T-helper 1 cell (primary cell): ENCODE measurements around the gene ZNF620.
"Not testable (repeated sequence)": the region's sequence is repeated elsewhere in the genome, so short reads cannot be mapped to it uniquely, and the experiment has no call there.

Experiments
- DNase-seq, 5 donors: peaks; one replicate each; pipeline ENCODE4 v3.0.0-alpha.2; 2012 to 2020
- total RNA-seq, 4 donors: gene quantifications; one replicate each; lab custom pipeline; 2026; lab: John Stamatoyannopoulos, UW

ZNF620 gene
- 1.9 to 3.0 (median 2.8) reads per million in 4 donors for total RNA-seq

DNA sequence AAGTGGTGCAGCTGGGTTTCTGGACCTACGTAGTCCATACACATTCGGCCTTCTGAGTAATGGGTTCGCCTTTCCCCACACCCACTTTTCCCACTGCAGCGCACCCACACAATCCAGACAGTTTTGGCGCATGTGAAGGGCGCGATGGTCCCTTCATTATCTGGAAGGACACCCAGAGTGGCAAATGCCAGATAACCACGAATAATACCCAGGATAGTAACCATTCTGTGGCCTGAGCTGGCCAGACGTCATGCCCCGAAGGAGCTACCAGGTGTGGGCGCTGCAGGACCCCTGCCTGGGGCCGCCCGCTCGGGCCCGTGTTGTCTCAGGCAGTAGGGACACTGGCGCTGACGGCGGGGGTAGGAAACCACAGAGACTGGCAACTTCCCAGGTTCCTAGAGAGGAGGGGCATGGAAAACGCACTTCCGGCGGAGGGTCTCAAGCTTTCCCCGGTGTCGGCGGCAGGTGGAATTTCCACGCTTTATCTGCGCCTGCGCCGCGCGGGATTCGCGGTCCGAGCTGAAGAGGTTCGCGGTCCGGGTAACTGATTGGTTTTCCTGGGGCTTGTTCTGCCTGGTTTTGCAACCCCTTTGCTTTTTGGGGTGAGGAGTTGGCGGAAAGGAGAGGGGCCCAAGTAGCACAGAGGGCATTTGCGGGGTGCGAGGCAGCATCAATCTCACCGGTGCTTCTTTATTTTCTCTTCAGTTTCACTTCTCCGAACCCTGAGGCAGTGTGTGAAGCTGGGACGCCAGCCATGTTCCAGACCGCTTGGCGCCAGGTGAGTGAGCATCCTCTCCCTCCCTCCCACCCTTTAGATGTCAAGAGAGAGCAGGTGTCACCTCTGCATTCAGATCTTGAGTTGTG, at the start of gene ZNF620:
Gene ZNF620, plus strand, starts transcription at position 441 of the 864 bp plus-strand sequence. Its CDS starts 314 bp downstream, at position 755.
- DNase-seq, result peak; percentile 9 to 42 (median 16)

GRCh38 chr3:40456279-40456939, 49.4 kb upstream of the ZNF620 start:
- no peak for DNase-seq

GRCh38 chr3:40456940-40457823, 48.7 kb upstream of the ZNF620 start, which contains the start of gene RPL14:
RPL14 (plus strand) TSS chr3:40457339; CDS start chr3:40457472, 133 bp downstream.
- peak; percentile 89 to 96 (median 91) for DNase-seq

DNA sequence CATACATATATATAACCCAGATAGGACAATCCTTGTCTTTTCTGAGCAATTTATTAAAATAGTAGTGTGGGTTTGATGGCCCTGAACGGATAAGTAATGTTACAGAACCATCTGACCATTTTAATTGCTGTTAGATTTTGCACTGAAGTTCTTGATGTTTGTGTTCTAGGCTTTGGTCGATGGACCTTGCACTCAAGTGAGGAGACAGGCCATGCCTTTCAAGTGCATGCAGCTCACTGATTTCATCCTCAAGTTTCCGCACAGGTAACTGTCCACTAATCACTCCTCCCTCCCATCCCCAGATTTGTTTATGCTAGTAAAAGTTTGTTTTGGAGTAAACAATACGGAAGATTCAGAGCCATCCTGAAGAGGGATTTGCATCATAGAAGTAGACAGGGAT, 47.4 kb upstream of the ZNF620 start:
- no peak for DNase-seq

GRCh38 chr3:40460481-40460880, 45.4 kb upstream of the ZNF620 start:
- DNase-seq, result not testable (repeated sequence)

DNA sequence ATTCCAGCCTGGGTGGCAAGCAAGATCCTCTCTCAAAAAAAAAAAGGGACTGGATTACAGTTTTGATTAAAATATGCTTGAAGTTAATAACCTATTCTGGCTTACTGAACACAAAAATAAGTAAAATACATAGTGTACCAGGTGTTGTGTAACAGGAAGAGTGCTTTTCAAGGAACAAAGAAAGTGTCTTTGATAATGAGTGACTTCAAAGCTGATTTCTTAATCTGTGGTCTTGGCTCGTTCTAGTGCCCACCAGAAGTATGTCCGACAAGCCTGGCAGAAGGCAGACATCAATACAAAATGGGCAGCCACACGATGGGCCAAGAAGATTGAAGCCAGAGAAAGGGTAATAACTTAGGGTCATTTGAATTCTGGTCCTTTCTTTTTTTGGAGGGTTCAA, 44.7 kb upstream of the ZNF620 start:
- no peak for DNase-seq

- not testable (repeated sequence) for DNase-seq
These were observed 43.0 kb upstream of the ZNF620 start for GRCh38 chr3:40462838-40463237.

- DNase-seq, result no peak
These were observed 42.3 kb upstream of the ZNF620 start for GRCh38 chr3:40463579-40463978.

DNA sequence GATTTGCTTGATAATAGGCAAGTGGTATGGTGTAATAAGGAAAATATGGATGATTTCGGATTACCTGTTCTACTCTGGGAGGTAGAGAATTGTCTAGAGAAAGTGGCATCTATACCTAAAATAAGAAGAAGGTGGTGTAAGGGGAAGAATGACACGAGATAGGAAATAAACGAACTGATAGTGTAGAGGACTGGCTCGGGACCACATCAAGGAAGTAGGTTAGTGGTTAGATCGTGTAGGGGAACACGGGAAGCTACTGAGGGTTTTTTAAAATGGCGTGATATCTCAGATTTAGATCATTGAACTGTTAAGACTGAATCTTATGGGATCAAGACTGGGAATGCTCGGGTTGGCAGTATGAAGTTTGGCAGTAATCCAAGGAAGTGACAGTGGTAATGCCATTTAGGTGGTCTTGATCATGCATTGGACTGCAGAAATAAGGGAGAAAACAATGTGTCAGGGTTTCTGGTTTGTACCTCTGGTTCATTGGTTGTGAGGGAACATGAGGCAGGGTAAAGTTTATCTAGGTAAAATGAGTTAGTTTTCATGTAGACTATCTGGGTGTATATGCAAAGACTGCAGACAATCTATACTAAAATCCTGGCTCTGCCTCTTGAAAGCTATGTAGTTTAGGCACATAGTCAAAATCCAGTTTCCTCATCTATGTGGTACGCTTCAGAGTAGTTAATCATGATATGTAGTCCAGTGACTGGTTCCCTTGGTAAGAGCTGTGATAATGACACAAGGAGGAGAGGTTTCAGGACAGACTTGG, 41.3 kb upstream of the ZNF620 start:
- peak in 3 of 5 donors; percentile 14 to 48 (median 19) for DNase-seq

DNA sequence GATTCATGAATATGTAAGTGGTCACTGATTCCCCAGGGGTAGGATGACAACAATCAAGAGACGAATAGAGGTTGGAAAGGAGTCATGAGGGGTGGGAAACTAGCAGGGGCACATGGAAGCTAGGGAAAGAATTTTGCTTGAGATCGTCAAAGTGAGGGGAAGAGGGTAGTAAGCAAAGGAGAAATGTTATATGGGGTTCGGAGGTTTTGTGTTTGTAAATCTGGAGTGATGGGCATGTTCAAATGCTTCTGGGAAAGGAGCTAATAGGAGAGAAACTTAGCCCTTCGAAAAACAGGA, 40.8 kb upstream of the ZNF620 start:
- DNase-seq, result no peak

DNA sequence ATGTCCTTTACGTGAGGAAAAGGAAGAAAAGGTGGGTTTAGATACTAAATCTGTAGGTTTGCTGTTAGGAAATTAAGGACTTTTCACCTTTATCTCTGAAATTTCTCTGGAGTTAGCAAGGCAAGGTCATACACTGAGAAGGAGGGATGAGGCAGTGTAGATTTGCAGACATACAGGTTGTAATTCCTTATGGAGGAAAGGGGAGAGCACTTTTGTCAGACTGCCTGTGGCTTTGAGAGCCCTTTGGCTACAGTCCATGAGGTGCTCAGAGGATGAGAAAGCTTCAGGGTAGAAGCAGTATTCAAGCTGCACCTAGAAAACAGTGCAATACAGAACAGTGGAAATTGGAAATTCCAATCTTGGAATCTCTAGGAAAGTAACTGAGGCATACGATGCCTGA, 40.4 kb upstream of the ZNF620 start:
- DNase-seq, result no peak

DNA sequence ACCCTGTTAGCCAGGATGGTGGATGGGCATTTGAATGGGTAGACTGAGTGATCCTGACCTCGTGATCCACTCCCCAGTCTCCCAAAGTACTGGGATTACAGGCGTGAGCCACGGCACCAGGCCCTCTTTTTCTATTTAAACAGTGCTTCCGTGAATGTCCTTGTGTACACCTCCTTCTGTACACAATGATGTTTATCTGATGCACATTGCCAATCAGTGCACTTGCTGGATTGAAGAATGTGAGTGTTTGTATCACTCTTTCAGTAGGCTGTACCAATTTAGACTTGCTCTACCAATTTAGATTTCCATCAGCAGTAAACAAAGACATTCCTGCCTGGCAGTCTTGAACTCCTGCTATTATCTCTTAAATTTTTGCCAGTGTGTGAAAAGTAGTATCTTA, 37.8 kb upstream of the ZNF620 start:
- DNase-seq, result no peak

DNA sequence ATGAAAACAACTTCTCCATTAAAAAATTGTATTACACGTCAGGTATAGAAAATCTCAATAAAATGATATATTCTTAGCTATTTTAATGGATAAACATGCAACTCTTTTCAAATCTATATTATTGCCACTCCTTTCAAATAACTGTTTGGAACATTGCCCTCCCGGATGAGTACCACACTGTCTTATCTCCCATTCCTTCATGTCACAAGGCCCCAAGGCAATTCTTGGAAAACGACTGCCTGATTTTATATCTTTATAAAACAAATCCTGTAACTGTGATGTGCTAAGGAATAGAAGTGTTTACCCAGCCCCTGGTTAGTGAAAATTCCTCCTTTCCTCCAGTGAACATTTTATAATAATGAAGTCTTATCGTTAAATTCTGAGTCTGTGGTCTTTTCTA, 35.1 kb upstream of the ZNF620 start:
- DNase-seq, result no peak

DNA sequence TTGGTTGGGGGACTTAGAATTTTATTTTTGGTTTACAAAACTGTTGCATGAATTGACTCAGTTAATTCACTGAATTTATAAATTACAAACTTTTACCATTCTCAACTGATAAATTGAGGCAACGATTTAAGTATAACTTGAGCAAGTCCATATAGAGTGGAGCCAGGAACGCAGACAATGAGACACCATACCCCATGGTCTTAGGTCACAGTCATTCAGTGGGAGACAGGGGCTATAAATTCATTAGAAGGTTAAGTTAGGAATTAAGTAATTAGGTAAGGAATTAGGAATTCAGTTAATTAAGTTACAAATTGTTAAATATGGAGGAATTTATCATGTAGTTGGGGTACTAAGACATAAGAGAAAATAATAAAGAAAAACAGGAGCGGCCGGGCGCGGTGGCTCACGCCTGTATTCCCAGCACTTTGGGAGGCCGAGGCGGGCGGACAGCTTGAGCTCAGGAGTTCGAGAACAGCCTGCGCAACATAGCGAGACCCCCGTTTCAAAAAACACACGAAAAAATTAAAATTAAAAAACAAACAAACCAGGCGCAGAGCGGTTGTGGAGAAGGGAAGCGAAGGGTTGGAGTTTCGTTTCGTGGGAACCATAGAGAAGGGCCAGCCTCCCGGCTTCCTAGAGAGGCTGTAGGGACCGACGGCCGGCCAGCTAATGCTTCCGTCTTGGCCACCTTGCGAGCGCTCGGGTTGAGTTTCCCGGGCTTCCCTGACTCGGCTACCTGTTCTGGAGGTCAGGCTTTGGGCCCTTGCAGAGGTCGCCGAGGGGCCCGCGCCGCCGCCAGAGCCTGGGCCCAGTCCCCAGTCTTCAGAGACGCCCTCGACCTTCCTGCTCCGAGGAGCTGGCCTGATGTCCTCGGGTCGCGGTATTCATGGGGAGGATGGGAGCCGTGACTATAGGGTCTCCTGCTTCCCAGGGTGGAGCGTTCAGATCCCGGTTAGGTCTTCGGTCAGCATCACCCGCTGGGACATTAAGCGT, 29.1 kb upstream of the ZNF620 start, which contains the start of gene ZNF619:
Gene ZNF619, plus strand, starts transcription at position 645 of the 993 bp plus-strand sequence. CDS start 858 bp downstream, outside the sequence.
- peak; percentile 16 to 63 (median 38) for DNase-seq

GRCh38 chr3:40477666-40478065, 28.2 kb upstream of the ZNF620 start:
- no peak for DNase-seq

DNA sequence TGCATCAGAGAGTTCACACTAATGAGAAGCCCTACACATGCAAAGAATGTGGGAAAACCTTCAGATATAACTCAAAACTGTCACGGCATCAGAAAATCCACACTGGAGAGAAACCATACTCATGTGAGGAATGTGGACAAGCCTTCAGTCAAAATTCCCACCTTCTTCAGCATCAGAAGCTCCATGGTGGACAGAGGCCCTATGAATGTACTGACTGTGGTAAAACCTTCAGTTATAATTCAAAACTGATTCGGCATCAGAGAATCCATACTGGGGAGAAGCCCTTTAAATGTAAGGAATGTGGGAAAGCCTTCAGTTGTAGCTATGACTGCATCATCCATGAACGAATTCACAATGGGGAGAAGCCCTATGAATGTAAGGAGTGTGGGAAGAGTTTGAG, 18.7 kb upstream of the ZNF620 start:
- DNase-seq, result no peak

DNA sequence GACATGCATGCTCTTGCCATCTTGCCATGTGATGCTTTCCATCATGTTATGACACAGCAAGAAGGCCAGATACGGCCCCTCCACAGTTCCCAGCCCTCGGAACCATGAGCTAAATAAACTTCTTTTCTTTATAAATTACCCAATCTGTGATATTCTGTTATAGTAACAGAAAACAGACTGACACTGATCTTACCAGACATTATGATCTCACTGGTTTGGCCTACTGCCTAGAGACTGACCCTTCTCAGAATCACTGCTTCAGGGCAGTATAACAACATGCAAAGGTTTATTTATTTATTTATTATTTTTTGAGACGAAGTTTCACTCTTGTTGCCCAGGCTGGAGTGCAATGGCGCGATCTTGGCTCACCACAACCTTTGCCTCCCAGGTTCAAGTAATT, 14.9 kb upstream of the ZNF620 start:
- DNase-seq, result no peak

- DNase-seq, result no peak
These were observed 11.1 kb upstream of the ZNF620 start for GRCh38 chr3:40494698-40495097.

DNA sequence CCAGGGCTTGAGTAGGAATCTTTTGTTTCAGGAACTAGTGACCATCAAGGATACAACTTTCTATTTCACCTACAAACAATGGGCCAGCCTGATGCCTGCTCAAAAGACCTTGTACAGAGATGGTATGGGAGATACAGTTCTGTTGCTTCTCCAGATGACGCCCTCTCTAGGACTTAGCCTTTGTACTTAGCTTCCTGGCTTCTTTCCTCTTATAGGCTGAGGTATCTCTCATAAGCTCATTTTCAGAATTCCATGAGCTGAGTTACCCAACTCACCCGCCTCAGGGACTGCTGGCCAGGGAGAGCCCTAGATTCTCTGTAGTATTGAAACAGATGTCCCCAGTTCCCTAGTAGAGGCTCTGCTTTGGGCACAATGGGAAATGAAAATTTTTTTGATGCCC, 8.6 kb upstream of the ZNF620 start:
- no peak for DNase-seq

DNA sequence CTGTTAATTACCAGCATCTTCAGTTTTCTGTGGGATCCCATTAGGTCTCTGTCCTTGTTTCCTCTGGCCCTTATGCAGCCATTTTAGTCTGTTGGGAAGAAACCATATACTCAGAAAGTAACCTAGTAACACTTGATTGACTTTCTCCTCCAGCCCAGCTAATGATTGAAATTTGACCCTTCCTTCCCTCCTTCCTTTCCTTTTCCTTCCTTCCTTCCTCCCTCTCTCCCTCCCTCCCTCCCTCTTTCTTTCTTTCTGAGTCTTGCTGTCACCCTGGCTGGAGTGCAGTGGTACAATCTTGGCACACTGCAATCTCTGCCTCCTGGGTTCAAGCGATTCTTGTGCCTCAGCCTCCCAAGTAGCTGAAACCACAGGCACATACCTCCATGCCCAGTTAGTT, 5.9 kb upstream of the ZNF620 start:
- no peak for DNase-seq

- DNase-seq, result no peak
These were observed 3.8 kb upstream of the ZNF620 start for GRCh38 chr3:40502034-40502433.
